HG02610 (cell line): Measurements from ENCODE around the gene MATN1.

Experiments used
- ATAC-seq: cut with Tn5 transposase; IDR thresholded peaks from one replicate; pipeline ENCODE4 v1.9.1; 2021; ENCODE audit warnings: mild to moderate bottlenecking, moderate library complexity; ENCODE audit not compliant: unreplicated experiment

Gene MATN1

GRCh38 chr1:30732277-30732996 lies 9.1 kb upstream of the MATN1 start:
- no peak for ATAC-seq

GRCh38 chr1:30731806-30732276 lies 8.5 kb upstream of the MATN1 start:
- ATAC-seq = no peak

GRCh38 chr1:30731109-30731805 lies 7.9 kb upstream of the MATN1 start:
- ATAC-seq = no peak

- no peak for ATAC-seq
Measured at GRCh38 chr1:30730346-30731108, 7.1 kb upstream of the MATN1 start.

GRCh38 chr1:30729901-30730300 lies 6.5 kb upstream of the MATN1 start:
- no peak for ATAC-seq

- ATAC-seq = no peak
Measured at GRCh38 chr1:30728832-30729638, 5.7 kb upstream of the MATN1 start.

GRCh38 chr1:30728340-30728739 lies 5.0 kb upstream of the MATN1 start:
- ATAC-seq = no peak

GRCh38 chr1:30727824-30728223 lies 4.4 kb upstream of the MATN1 start:
- no peak for ATAC-seq

- ATAC-seq = no peak
Measured at GRCh38 chr1:30726773-30727684, 3.6 kb upstream of the MATN1 start.

- no peak for ATAC-seq
Measured at GRCh38 chr1:30726236-30726635, 2.9 kb upstream of the MATN1 start.

GRCh38 chr1:30725450-30726095 lies 2.2 kb upstream of the MATN1 start:
- ATAC-seq = no peak

- no peak for ATAC-seq
Measured at GRCh38 chr1:30724655-30725421, 1.5 kb upstream of the MATN1 start.

- no peak for ATAC-seq
Measured at GRCh38 chr1:30724175-30724574, 790 bp upstream of the MATN1 start.

- ATAC-seq = no peak
Measured at GRCh38 chr1:30721812-30722537, 1.4 kb downstream of the MATN1 start.

GRCh38 chr1:30721341-30721793 lies 2.0 kb downstream of the MATN1 start:
- no peak for ATAC-seq

- ATAC-seq = no peak
Measured at GRCh38 chr1:30720271-30721223, 2.8 kb downstream of the MATN1 start.
